SK-N-SH (cell line): ENCODE measurements around the gene FABP6. TPM values are rescaled to one million over a fixed set of nuclear protein-coding genes. Genes with fewer than 3 reads are reported as not detected.

ENCODE experiments used
- CTCF ChIA-PET: fragments of 300-600, 350-600 bp; formaldehyde crosslinking; extraction: SDS; loops from one replicate; lab custom pipeline; 2021; lab: Yijun Ruan, JAX
- POLR2A ChIA-PET: fragments of 350-600 bp; sonication (Branson Sonifier 250); formaldehyde crosslinking; extraction: SDS; loops from one replicate; lab custom pipeline; 2020; ENCODE audit warnings: antibody characterized with exemption, inconsistent platforms; lab: Yijun Ruan, JAX
- DNase-seq: peaks from one replicate; pipeline ENCODE4 v3.0.0; 2012
- H2AFZ ChIP-seq: fragments of 200-600 bp; sonication (generic); 2 replicates; pipeline ENCODE4 v1.8.1; 2016; ENCODE audit warnings: antibody characterized with exemption, mild to moderate bottlenecking, low read depth
- H3F3A ChIP-seq: fragments of 200-600 bp; sonication (generic); replicated peaks from 2 replicates; pipeline ENCODE3; 2016; ENCODE audit warnings: antibody characterized with exemption, mild to moderate bottlenecking; ENCODE audit not compliant: insufficient read depth
- H3K27ac ChIP-seq, 2 experiments: fragments of 200-500 bp in 1 of 2; fragments of 200-600 bp in 1 of 2; sonication (Bioruptor generic) in 1 of 2; sonication (generic), shearing (Covaris generic) in 1 of 2; 2 replicates each; pipeline versions ENCODE4 v1.5.1 to v1.6.1; 2014 to 2016; ENCODE audit warnings: low read depth in 2 of 2, inconsistent platforms in 1 of 2, low read length in 1 of 2, mild to moderate bottlenecking in 1 of 2, mixed read lengths in 1 of 2
- H3K27me3 ChIP-seq: fragments of 200-600 bp; sonication (generic), shearing (Covaris generic); 2 replicates; pipeline ENCODE4 v1.6.1; 2016; ENCODE audit warnings: mixed run types; ENCODE audit not compliant: insufficient read depth
- H3K36me3 ChIP-seq, 2 experiments: fragments of 200-500 bp in 1 of 2; fragments of 200-600 bp in 1 of 2; sonication (Bioruptor generic) in 1 of 2; sonication (generic) in 1 of 2; replicated peaks in 1 of 2; 2 replicates each; pipeline versions ENCODE3 to v1.5.1; 2014 to 2016; ENCODE audit warnings: low read length in 1 of 2, mild to moderate bottlenecking in 1 of 2; ENCODE audit not compliant: insufficient read depth in 2 of 2, control insufficient read depth in 1 of 2
- H3K4me1 ChIP-seq, 2 experiments: fragments of 200-500 bp in 1 of 2; fragments of 200-600 bp in 1 of 2; sonication (Bioruptor generic) in 1 of 2; sonication (generic), shearing (Covaris generic) in 1 of 2; 2 replicates each; pipeline versions ENCODE4 v1.5.1 to v1.6.1; 2014 to 2016; ENCODE audit warnings: low read depth in 1 of 2, low read length in 1 of 2, mixed run types in 1 of 2; ENCODE audit not compliant: insufficient read depth in 2 of 2, control insufficient read depth in 1 of 2
- H3K4me2 ChIP-seq: fragments of 200-600 bp; sonication (generic), shearing (Covaris generic); 2 replicates; pipeline ENCODE4 v1.6.1; 2017; ENCODE audit warnings: mixed run types
- H3K4me3 ChIP-seq, 2 experiments: fragments of 200-500 bp in 1 of 2; fragments of 200-600 bp in 1 of 2; sonication (Bioruptor generic) in 1 of 2; sonication (generic), shearing (Covaris generic) in 1 of 2; 2 replicates each; pipeline versions ENCODE4 v1.5.1 to v1.8.1; 2014 to 2016; ENCODE audit warnings: low read depth in 2 of 2, inconsistent platforms in 1 of 2, low read length in 1 of 2, mild to moderate bottlenecking in 1 of 2, mixed read lengths in 1 of 2, moderate library complexity in 1 of 2
- H3K79me2 ChIP-seq: fragments of 200-600 bp; sonication (generic); 2 replicates; pipeline ENCODE4 v1.8.1; 2017; ENCODE audit warnings: mild to moderate bottlenecking; ENCODE audit not compliant: insufficient read depth
- H3K9ac ChIP-seq: fragments of 200-600 bp; sonication (generic); 2 replicates; pipeline ENCODE4 v1.6.1; 2017; ENCODE audit warnings: mixed run types
- H3K9me2 ChIP-seq: fragments of 200-600 bp; sonication (generic); 2 replicates; pipeline ENCODE4 v1.6.1; 2017; ENCODE audit warnings: mixed run types
- H3K9me3 ChIP-seq: fragments of 200-600 bp; sonication (generic); 2 replicates; pipeline ENCODE4 v1.6.1; 2017; ENCODE audit warnings: mixed run types, mild to moderate bottlenecking, moderate library complexity
- H4K20me1 ChIP-seq: fragments of 200-600 bp; sonication (generic); 2 replicates; pipeline ENCODE4 v1.6.1; 2017; ENCODE audit warnings: mild to moderate bottlenecking, mixed run types; ENCODE audit not compliant: insufficient read depth
- CHD2 ChIP-seq: fragments of 150-350 bp; IDR thresholded peaks from 2 replicates; pipeline ENCODE4 v1.6.1; 2018; ENCODE audit warnings: low read length; ENCODE audit not compliant: partially characterized antibody
- CTCF ChIP-seq: fragments of 200-600 bp; sonication (generic); IDR thresholded peaks from 2 replicates; pipeline ENCODE4 v1.6.1; 2017; ENCODE audit warnings: antibody characterized with exemption, mild to moderate bottlenecking, moderate library complexity
- ELF1 ChIP-seq: IDR thresholded peaks from 2 replicates; pipeline ENCODE4 v1.4.0; 2012
- EP300 ChIP-seq, 2 experiments: IDR thresholded peaks; 2 replicates each; pipeline versions ENCODE4 v1.4.0 to v1.6.1; 2012; ENCODE audit warnings: borderline replicate concordance in 1 of 2, low read depth in 1 of 2, low read length in 1 of 2
- EZH2phosphoT487 ChIP-seq: fragments of 200-600 bp; sonication (generic); IDR thresholded peaks from 2 replicates; pipeline ENCODE4 v1.6.1; 2017; ENCODE audit warnings: low read depth, mixed run types, mild to moderate bottlenecking, antibody characterized with exemption, moderate library complexity, borderline replicate concordance
- FOXJ3 ChIP-seq: sonication (generic); formaldehyde crosslinking; IDR thresholded peaks from 2 replicates; pipeline ENCODE4 v1.5.1; 2020; ENCODE audit warnings: mild to moderate bottlenecking, missing genetic modification reagents
- FOXM1 ChIP-seq: IDR thresholded peaks from 2 replicates; pipeline ENCODE4 v1.4.0; 2012; ENCODE audit warnings: low read depth, mild to moderate bottlenecking
- GATA2 ChIP-seq: sonication (generic); formaldehyde crosslinking; IDR thresholded peaks from 2 replicates; pipeline ENCODE4 v1.5.0; 2020; ENCODE audit warnings: mild to moderate bottlenecking, missing genetic modification reagents
- IRF3 ChIP-seq: fragments of 150-350 bp; IDR thresholded peaks from 2 replicates; pipeline ENCODE4 v1.6.1; 2016; ENCODE audit warnings: mild to moderate bottlenecking, low read depth, low read length
- MAX ChIP-seq: IDR thresholded peaks from 2 replicates; pipeline ENCODE4 v1.4.0; 2012; ENCODE audit warnings: low read depth
- MEF2A ChIP-seq: IDR thresholded peaks from 2 replicates; pipeline ENCODE4 v1.4.0; 2012; ENCODE audit warnings: low read depth, borderline replicate concordance
- MXI1 ChIP-seq: IDR thresholded peaks from 2 replicates; pipeline ENCODE4 v1.6.1; 2012; ENCODE audit warnings: mild to moderate bottlenecking, low read depth, low read length, improper control_type of control experiment
- NRF1 ChIP-seq: IDR thresholded peaks from 2 replicates; pipeline ENCODE4 v1.6.1; 2012; ENCODE audit warnings: low read depth, mild to moderate bottlenecking, low read length
- REST ChIP-seq: IDR thresholded peaks from 2 replicates; pipeline ENCODE4 v1.6.1; 2012; ENCODE audit warnings: mild to moderate bottlenecking, low read depth, low read length, moderate library complexity
- RFX5 ChIP-seq: IDR thresholded peaks from 2 replicates; pipeline ENCODE4 v1.6.1; 2012; ENCODE audit warnings: mild to moderate bottlenecking, improper control_type of control experiment, low read length
- RXRA ChIP-seq: IDR thresholded peaks from 2 replicates; pipeline ENCODE4 v1.4.0; 2012; ENCODE audit warnings: low read depth, mild to moderate bottlenecking, borderline replicate concordance
- SMC3 ChIP-seq: IDR thresholded peaks from 2 replicates; pipeline ENCODE4 v1.6.1; 2012; ENCODE audit warnings: low read depth, low read length, improper control_type of control experiment
- USF1 ChIP-seq: IDR thresholded peaks from 2 replicates; pipeline ENCODE4 v1.4.0; 2012; ENCODE audit warnings: low read depth, borderline replicate concordance
- USF2 ChIP-seq: fragments of 150-350 bp; IDR thresholded peaks from 2 replicates; pipeline ENCODE4 v1.6.1; 2017; ENCODE audit warnings: antibody characterized with exemption, low read length, low read depth, borderline replicate concordance
- WGBS: methylation state at CpG from one replicate; pipeline ENCODE4 v1.1.6; 2017; ENCODE audit warnings: low lambda C conversion rate; 5-methylcytosine and 5-hydroxymethylcytosine counted together
- polyA plus RNA-seq, 3 experiments: library from polyadenylated mRNA; depleted of rRNA; stranded (reverse); fragments of >200 nt; gene quantifications; 2 replicates each; pipeline ENCODE4 v1.2.3, GENCODE V29; 2012

The FABP6 gene
- polyA plus RNA-seq, 1 of the 3 experiments (the other 2 are of a cell fraction): 1.1 TPM

GRCh38 chr5:160284291-160284873 lies 55.1 kb downstream of the FABP6 start (continued):
- TF ChIP-seq IRF3 (no peak), RXRA (no peak), ELF1 (no peak), EP300 (IDR thresholded peaks at IDR 0.05; ENCODE audit: borderline replicate concordance in 1 of 2, low read depth in 1 of 2, low read length in 1 of 2) (no peak), FOXM1 (no peak), RFX5 (no peak), REST (no peak), GATA2 (CRISPR knock-in tag) (no peak), MAX (no peak), CHD2 (no peak), USF2 (no peak), FOXJ3 (no peak), SMC3 (no peak), EZH2phosphoT487 (no peak)

- Histone ChIP-seq H3F3A (no peaks in the 10 kb centered on the region), H3K27me3 (no peaks in the 10 kb centered on the region), H3K4me2 (no peak overlapping the region), H3K79me2 (peaks cover 24% of the 10 kb centered on the region; the same call in 1 of the 2 replicates), H3K9me3 (no peaks in the 10 kb centered on the region), H3K4me3 (no peak overlapping the region), H3K9ac (no peak overlapping the region), H3K9me2 (no peaks in the 10 kb centered on the region), H4K20me1 (no peaks in the 10 kb centered on the region), H2AFZ (no peak overlapping the region), H3K36me3 (peaks cover 0 to 8% of the 10 kb centered on the region in 2 experiments), H3K4me1 (peaks cover 0 to 36% of the 10 kb centered on the region in 2 experiments; a peak in 3 of 4 replicates), H3K27ac (no peak overlapping the region)
- ChIA-PET CTCF (interaction anchor here (0.8 to 1.2 kb wide), 4 partner anchors 18 to 27 kb away, joined by 3 to 4 read pairs (median 3); partner anchors contain the start of gene CCNJL), POLR2A (no interaction called here)
- WGBS: 93% methylated on average over 2 of the region's 2 CpGs
- DNase-seq: no peak
- TF ChIP-seq MXI1: no peak
- TF ChIP-seq ELF1: no peak
- TF ChIP-seq EP300 (IDR thresholded peaks at IDR 0.05; ENCODE audit: borderline replicate concordance in 1 of 2, low read depth in 1 of 2, low read length in 1 of 2): no peak
- TF ChIP-seq MEF2A: no peak
- no peak for TF ChIP-seq FOXM1
- no peak for TF ChIP-seq USF2
- no peak for TF ChIP-seq NRF1
- TF ChIP-seq USF1: no peak
- no peak for TF ChIP-seq CTCF
Observed at GRCh38 chr5:160285316-160285715, 56.0 kb downstream of the FABP6 start.
